Liver (tissue), 3 donors: ENCODE data around the gene BRCA1.

ENCODE experiments used
- JUND ChIP-seq, 2 donors: IDR thresholded peaks; 2 replicates each; pipeline ENCODE4 v1.6.1; 2016; ENCODE audit warnings: antibody characterized with exemption in 2 of 2
- RAD21 ChIP-seq, 2 donors: IDR thresholded peaks; 2 replicates each; pipeline ENCODE4 v1.6.1; 2016; ENCODE audit warnings: antibody characterized with exemption in 2 of 2, mild to moderate bottlenecking in 2 of 2
- TAF1 ChIP-seq: conservative IDR thresholded peaks from 2 replicates; pipeline ENCODE4 v1.6.1; 2016; ENCODE audit warnings: antibody characterized with exemption, mild to moderate bottlenecking
- YY1 ChIP-seq: IDR thresholded peaks from 2 replicates; pipeline ENCODE4 v1.6.1; 2016; ENCODE audit warnings: antibody characterized with exemption, mild to moderate bottlenecking
- TF ChIP-seq, protein P1 (sequence below): fragments of 150-350 bp; IDR thresholded peaks from 2 replicates; pipeline ENCODE4 v1.5.1; 2017; ENCODE audit warnings: improper control_type of control experiment, low read depth, low read length; ENCODE audit not compliant: missing input control
- donor health status: healthy.
- donor health status: healthy.

DNA sequence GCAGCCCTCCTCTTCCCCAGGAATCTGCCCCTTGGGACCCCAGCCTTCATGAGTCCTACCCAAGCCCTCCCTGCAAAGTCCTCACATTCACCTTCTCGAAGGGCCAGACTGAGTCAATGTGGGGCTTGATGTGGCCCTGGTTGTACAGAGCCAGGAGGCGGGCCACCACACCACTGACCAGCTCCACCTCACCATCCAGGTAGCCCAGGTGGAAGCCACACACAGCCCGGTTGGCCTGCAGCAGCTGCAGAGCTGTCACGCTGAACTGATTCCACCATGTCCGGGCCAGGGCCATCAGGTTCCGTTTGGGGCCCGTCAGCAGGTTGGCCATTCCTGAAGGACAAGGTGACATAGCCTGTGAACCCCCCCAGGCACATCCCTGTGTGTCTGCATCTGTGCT, 108.9 kb downstream of the BRCA1 start:
- TF ChIP-seq, protein P1, sequence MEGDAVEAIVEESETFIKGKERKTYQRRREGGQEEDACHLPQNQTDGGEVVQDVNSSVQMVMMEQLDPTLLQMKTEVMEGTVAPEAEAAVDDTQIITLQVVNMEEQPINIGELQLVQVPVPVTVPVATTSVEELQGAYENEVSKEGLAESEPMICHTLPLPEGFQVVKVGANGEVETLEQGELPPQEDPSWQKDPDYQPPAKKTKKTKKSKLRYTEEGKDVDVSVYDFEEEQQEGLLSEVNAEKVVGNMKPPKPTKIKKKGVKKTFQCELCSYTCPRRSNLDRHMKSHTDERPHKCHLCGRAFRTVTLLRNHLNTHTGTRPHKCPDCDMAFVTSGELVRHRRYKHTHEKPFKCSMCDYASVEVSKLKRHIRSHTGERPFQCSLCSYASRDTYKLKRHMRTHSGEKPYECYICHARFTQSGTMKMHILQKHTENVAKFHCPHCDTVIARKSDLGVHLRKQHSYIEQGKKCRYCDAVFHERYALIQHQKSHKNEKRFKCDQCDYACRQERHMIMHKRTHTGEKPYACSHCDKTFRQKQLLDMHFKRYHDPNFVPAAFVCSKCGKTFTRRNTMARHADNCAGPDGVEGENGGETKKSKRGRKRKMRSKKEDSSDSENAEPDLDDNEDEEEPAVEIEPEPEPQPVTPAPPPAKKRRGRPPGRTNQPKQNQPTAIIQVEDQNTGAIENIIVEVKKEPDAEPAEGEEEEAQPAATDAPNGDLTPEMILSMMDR: no peak
- TF ChIP-seq TAF1 (no peak), JUND (IDR thresholded peaks at IDR 0.05) (no peak), YY1 (no peak), RAD21 (IDR thresholded peaks at IDR 0.05) (no peak)
